NCI-H526 (cell line): Measurements from ENCODE around the gene STK32B.

Source experiments
- DNase-seq, 2 experiments: peaks; one replicate each; lab custom pipeline; 2025; lab: John Stamatoyannopoulos, UW

The STK32B gene

DNA sequence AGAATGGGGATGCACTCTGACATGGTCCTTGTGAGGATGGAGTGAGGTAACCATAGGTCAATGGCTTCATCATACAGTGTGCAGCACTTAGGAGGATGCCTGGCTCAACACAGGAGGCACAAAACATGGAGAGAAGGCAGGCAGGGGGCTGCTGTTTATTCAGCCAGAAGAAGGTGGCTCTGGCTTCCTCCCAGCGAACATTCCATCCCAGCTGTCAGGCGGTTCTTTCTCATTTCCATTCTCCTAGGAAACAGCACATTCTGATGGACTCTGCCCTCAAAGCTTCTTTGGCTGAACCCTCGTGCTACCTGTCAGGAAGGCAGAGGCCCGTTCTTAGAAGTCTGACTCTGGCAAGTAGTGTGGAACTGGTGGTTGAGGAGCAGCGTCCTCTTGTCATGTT is 18.6 kb downstream of the STK32B start:
- DNase-seq: peak; percentile 76 to 86

DNA sequence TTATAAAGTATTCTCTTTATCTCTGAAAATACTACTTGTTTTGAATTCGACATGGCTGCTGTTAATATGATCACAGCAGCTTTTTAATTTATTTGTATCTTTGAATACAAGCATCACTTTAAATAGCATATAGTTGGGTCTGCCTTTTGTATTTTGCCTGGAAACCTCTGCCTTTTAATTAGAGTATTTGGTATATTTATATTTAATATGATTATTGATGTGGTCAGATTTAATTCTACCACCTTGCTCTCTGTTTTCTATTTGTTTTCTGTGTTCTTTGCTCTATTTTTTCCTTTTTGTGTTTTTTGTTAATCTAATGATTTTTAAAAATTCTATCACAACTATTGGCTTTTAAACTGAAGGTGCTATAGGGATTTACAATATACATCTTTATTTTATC is 21.7 kb downstream of the STK32B start:
- no peak for DNase-seq

DNA sequence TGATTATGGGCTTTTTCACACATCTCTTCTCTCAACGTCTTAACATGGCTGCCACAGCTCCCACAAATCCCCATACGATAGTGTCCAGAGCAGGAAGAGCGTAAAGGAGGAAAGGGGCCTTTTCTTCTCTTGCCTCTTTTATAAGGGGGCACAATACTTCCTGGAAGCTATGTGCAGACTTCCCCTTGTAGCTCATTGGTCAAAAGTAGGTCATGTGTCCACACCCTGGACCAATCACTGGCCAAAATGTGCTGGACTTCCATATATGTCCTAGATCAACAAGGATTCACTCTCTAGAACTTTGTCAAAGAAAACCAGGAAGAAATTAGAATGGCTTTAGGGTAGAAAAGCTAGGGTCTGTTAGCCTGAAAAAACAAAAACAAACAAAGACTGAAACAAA is 26.7 kb downstream of the STK32B start:
- no peak for DNase-seq

DNA sequence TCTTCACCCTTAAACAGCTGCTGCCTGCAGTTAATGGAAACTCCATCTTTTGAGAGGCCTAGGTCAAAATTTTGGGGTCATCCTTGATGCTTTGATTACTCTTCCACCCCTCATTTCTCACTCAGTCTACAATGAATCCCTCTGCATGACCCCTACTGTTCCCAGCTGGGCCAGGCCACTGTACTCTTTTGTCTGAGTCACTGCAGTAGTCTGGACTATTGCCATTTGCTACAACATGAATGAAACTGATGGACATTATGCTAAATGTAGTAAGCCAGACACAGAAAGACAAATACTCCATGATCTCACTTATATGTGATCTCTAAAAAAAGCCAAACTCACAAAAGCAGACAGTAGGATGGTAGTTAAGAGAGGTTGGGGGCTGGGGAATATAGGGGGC is 28.3 kb downstream of the STK32B start:
- no peak for DNase-seq

DNA sequence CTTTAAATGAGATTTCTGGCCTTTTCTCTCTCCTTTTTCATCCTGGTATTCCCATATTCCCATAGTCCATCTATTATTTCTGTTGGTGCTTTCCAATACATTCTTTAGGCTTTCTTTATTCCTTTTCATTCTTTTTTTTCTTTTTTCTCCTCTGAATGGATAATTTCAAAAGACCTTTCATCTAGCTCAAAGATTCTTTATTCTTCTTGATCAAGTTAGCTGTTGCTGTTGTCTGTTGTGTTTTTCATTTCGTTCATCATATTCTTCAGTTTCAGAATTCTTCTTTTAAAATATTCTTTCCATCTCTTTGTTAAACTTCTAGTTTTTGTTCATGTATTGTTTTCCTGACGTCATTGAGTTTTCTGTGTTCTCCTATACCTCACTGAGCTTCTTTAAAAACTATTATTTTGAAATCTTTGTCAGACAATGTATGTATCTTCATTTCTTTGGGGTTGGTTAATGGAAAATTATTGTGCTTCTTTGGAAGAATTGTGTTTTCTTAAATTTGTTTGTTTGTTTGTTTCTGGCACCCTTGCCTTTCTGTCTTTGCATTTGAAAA is 30.2 kb downstream of the STK32B start:
- no peak for DNase-seq

DNA sequence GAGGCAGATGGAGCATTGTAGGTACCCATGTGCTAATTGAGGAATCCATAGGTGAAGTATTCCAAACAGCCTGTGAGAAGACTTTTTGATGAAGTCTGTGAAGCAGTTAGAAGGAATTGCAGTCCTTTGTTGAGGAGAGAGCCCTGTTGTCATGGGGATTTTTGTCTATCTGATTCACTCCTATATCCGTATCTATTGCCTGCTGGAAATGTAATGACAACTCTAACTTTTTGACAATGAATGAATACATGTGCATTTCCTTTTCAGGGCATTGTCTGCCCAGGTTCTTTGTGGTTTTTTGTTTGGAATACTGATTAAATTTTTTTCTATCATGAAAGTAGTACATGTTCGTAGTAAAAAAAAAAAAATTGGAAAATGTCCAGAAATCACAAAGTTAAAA is 31.1 kb downstream of the STK32B start:
- DNase-seq: no peak

DNA sequence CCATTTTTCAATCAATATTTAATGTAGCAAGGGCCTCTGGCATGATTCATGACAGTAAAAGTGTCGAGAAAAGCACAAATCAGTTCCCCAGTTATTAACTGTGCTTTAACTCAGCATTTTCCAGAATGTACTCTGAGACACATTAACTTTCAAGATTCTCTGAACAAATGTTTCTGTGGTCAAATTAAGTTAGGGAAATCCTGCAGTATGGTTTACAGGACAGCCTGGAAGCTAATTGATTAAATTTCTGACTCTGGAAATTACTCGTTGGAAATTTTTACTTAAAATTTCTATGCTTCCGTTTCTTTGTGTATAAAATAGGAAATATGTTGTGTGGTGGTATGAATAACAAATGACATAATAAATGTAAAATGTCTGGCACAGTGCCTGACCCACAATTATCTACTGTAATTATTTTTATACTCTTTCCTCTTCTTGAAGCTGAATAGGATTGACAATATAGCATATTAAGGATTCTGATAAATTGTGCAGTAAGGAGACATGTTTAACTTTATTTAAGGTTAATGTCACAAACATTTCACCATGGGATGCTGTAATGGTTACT is 33.7 kb downstream of the STK32B start:
- DNase-seq: no peak

DNA sequence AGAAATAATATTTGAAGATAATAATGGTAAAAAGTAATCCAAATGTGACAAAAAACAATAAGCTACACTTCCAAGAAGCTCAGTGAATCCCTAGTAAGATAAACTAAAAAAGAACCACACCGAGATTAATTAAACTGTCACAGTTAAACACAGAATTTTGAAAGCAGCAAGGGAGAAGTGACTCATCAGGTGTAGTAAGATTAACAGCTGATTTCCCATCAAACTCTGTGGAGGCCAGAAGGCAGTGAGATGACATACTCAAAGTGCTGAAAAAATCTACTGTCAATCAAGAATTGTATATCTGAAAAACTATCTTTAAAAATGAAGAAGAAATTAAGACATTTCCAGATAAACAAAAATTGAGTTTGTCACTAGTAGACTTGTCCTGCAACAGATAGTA is 35.3 kb downstream of the STK32B start:
- no peak for DNase-seq

DNA sequence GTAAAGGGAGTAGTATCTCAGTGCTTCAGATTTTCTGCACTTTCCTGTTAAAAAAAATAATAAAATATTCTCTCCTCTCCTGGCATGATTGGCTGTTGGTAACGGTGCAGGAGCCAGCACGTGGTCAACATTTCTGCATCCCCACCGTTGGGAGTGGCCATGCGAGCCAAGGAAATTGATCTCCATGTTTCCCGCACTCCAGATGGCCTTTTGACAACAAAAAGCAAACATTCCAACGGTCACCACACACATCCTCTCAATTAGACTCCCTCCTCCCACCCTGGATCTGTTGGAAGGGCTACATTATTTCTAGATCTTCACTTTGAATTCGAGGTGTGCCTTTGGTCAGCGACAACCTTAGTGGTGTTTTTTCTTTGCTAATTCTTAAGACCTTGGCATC is 45.0 kb downstream of the STK32B start:
- no peak for DNase-seq

DNA sequence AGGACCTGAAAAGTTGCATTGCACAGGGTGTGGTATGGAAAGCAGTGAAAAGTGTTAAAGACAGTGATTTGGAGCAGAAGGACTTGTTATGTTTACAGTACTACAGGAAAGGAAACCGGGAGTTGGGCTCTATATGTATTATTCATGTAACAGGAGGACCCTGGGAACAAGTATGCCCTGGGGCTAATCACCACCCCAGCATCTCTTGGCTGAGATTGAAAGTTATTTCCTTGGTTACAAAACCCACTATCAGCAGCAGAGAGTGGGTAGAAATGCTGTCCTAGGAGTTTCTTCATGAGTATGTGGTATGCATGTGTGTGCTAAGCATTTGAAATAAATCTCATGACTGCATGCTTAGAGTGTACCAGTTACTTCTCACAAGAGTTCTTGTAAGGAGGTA is 46.9 kb downstream of the STK32B start:
- no peak for DNase-seq

DNA sequence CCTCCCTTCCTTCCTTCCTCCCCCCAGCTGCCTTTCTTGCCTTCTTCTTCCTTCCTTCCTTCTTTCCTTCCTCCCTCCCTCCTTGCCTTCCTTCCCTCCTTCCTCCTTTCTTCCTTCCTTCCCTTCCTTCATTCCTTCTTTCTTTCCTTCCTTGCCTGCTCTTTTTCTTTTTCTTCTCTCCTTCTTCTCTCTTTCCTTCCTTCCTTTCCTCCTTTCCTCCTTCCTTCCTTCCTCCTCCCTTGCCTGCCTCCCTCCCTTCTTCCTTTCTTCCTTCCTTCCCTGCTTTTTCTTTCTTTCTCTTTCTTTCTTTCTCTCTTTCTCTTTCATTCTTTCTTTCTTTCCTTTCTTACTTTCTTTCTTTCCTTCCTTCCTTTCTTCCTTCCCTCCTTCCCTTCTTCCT is 49.1 kb downstream of the STK32B start:
- DNase-seq: no peak

DNA sequence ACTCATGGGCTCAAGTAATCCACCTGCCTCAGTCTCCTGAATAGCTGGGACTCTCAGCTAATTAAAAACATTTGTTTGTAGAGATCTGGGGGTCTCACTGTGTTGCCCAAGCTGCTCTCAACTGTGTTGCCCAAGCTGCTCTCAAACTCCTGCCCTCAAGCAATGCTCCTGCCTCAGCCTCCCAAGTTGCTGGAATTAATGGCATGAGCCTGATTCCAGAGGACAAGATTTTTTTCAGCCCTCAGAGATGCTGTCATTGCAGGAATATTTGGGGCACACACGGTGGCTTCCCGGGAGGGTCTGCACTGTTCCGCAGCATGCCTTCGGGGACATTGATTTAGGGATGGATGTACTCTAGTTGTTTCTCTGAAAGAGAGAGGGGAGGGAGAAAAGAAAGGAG is 49.7 kb downstream of the STK32B start:
- no peak for DNase-seq

DNA sequence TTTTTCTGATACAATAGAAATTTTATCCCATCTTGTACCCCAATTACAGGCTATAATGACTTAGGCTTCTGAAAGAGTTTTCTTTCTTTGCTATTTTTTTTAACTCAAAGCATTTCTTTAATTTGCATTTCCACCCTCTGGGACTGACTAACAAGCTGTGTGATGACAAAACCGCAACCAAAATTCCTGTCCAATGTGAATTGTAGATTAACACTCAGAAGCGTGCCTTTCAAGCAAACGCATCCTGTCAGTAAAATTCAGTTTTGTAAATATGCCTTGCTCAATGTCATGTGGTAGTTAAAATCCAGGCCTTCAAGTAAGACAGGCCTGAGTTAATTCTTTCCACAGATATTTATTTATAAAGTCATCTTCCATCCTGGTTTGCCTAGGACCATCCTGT is 50.3 kb downstream of the STK32B start:
- DNase-seq: peak in 1 of 2 experiments; percentile 12

DNA sequence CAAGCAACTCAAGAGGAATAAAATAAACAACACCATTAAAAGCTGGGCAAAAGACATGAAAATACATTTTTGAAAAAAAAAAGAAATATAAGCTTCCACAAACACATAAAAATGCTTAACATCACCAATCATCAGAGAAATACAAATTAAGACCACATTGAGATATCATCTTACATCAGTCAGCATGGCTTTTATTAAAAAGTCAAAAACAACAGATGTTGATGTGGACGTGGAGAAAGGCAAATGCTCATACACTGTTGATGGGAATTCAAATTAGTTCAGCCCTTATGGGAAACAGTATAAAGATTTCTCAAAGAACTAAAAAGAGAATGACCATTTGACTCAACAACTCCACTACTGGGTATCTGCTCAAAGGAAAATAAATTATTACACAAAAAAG is 59.6 kb downstream of the STK32B start:
- DNase-seq: no peak

DNA sequence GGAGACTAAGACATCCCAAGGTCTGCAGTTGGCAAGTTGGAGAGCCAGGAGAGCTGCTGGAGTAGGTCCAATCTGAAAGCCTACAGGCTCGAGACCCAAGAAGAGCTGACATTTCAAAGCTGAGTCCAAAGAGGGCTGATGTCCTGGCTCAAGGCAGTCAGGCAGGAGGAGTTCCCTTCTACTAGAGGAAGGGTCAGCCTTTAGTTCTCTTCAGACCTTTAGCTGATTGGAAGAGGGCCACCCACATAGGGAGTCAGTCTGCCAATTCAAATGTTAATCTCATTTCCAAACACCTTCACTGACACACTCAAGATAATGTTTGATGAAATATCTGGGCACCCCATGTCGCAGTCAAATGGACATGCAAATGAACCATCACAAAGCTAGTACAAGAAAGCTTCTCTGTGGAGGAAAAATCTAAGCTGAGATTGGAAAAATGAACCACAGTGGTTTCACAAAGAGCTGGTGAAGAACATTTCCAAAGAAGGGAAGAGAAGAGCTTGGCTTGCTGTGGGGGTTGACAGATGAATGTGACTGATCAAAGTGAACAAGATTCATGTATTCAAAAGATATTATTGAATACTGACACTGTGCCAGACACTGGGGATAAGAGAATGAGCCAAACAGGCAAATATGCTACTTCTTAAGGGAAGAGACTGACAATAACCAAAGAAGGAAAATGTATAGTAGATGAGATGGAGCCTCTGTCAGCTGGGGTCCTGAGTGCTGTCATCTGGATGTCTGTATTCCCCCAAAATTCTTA is 61.2 kb downstream of the STK32B start:
- no peak for DNase-seq

DNA sequence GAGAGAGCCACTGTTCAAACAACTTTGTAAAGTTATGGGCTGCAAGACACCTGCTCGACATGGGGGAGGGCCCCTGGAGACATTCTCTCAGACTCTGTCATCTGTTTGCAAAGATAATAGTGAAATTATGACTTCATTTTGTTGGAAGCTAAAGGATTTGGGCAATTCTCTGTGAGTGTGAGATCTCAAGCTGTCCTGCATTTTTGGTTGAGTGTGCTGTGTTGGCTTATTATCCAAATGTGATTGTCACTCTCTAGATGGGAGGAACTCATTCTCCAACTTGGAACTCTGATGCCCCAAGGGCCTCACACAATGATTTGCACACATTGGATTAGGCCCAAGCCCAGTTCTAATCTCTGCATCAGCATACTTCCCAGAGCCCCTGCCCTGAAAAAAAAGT is 63.7 kb downstream of the STK32B start:
- DNase-seq: no peak

DNA sequence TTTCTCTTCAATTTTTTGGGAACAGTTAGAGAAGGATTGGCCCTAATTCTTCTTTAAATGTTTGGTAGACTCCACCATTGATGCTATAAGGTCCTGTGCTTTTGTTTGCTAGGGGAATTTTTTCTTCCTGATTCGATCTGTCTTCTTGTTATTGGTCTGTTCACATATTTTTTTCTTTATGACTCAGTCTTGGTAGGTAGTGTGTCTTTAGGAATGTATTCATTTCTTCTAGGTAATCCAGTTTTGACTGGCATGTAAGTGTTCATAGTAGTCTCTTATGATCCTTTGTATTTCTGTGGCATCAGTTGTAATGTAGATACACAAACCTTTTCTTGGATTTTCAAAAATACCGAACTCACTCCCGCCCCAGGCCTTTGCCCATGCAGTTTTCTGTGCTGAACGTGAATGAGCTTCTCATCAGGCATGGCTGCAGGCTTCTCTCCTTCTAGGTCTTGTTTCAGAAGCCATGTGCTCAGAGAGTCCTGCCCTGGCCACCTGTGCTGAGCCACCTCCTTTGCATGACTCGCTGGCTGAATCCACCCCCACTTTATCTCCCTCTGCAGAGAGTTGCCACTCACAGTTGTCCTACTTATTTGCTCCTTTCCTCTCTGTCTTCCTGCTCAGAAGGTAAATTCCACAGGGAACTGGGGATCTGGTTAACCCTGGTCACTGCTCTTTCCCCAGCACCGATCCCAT is 67.0 kb downstream of the STK32B start:
- peak; percentile 52 to 73 for DNase-seq

DNA sequence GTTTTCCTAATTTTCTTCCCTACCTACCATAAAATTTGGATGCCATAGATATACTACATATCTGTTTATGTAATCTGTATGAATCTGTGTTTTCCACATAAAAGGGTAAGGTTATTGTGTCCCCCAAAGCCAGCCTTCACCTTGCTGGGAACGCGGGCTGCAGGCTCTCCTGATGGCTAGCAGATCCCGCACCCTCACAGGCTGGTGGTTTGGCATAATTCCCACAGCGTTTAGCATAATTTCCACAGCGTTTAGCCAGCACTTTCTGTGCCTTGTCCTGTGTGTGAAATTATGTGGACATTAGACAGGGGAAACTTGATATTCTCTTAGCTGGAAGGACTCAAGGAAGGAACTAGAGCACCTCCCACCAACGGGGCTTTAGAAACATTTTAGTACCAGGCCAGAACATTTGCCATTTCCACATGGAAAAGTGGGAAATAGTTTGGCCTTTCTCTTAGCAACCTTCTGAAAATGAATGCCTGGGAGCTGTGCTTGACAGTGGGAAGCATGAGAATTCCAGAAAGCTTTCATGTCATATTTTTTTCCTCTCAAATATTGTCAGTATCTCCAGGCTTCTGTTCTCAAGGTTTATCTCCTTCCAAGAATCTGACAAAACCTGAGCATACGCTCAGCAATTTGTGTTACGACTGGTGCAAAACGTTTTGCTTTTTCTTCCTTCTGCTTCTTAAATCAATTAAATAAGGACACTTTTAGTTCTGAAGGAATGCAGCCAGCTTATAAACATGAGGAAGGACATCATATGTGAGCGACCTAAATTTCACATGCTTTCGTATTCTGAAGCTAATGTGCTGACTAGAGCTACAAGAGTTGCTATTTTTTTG is 67.9 kb downstream of the STK32B start:
- DNase-seq: peak; percentile 16 to 48

DNA sequence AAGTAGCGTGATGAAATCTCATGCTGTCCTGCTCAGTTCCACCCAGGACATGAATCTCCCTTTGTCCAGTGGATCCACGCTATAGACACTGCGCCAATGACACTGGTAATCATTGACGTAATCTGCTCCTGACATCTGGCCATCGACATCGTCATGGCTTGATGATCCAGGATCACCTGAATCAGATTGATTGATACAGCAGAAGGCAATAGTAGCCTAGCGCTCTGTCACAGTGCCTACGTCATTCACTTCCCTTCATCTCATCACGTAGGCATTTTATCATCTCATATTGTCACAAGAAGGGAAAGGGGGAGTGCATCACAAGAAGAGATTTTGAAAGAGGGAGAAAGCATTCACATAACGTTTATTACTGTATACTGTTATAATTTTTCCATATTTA is 68.8 kb downstream of the STK32B start:
- no peak for DNase-seq

DNA sequence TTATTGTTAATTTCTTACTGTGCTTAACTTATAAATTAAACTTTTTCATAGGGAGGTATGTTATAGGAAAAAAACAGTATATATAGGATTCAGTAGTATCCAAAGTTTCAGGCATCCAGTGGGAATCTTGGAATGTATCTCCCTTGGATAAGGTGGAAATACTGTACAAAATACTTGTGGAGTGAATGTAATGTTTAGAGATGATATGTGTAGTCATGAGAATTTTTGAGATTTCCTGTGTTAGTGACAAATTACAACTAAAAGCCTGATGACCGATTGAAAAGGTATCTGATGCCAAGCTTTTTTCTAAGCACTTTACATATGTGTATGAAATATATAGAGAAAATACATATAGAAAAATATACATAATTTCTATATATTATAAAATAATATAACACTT is 69.2 kb downstream of the STK32B start:
- no peak for DNase-seq

DNA sequence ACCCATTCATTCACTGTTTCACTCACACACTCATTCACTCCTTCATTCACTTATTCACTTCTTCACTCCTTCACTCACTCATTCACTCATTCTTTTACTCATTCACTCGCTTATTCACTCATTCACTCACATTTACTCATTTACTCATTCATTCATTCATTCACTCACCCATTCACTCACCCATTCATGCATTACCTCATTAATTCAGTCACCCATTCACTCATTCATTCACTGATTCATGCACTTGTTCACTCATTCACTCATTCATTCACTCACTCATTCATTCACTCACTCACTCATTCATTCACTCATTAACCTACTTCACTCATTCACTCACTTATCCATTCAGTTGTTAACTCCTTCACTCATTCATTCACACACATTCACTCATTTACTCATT is 70.8 kb downstream of the STK32B start:
- no peak for DNase-seq

DNA sequence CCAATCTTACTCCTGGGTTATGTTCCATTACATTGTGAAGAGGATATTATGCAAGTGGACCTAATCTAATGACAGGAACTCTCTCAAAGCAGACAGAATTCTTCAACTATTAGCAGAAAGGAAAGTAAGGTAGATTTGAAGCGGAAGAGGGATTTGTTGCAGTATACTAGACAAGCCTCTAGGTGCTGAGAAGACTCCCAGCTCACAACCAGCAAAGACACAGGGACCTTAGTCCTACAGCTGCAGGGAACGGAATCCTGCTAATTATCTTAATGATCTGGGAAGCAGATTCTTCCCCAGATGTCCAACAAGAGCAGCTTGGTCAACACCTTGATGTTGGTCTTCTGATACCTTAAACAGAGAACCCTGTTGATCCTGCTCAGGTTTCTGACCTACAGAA is 73.6 kb downstream of the STK32B start:
- no peak for DNase-seq
